GM23338 (cell line): ENCODE results near the gene S100A1. TPM values are rescaled to one million over a fixed set of nuclear protein-coding genes. Genes with fewer than 3 reads are reported as not detected.

ENCODE experiments used
- ATAC-seq: fragments of 200-7000 bp; cut with Tn5 transposase; 3 replicates; pipeline ENCODE4 v1.9.1; 2020
- DNase-seq: peaks from one replicate; pipeline ENCODE4 v3.0.0-alpha.2; 2015; ENCODE audit warnings: low spot score
- H2AFZ ChIP-seq: fragments of 200-600 bp; sonication (generic); 2 replicates; pipeline ENCODE4 v1.8.0; 2016; ENCODE audit warnings: antibody characterized with exemption, mild to moderate bottlenecking, moderate library complexity
- H3F3A ChIP-seq: fragments of 200-600 bp; sonication (generic); replicated peaks from 2 replicates; pipeline ENCODE4 v1.8.0; 2017; ENCODE audit warnings: antibody characterized with exemption, mixed run types, low read depth
- H3K27ac ChIP-seq: fragments of 200-600 bp; sonication (generic); 2 replicates; pipeline ENCODE4 v1.6.1; 2016; ENCODE audit warnings: low read depth
- H3K27me3 ChIP-seq: fragments of 200-600 bp; sonication (generic); 2 replicates; pipeline ENCODE4 v1.8.0; 2016; ENCODE audit warnings: mild to moderate bottlenecking, mixed run types, moderate library complexity; ENCODE audit not compliant: insufficient read depth
- H3K36me3 ChIP-seq: fragments of 200-600 bp; sonication (generic); 2 replicates; pipeline ENCODE4 v1.8.0; 2016; ENCODE audit warnings: mild to moderate bottlenecking; ENCODE audit not compliant: insufficient read depth
- H3K4me1 ChIP-seq: fragments of 200-600 bp; sonication (generic); 2 replicates; pipeline ENCODE4 v1.8.0; 2016; ENCODE audit warnings: mild to moderate bottlenecking, moderate library complexity; ENCODE audit not compliant: insufficient read depth
- H3K4me2 ChIP-seq: fragments of 200-600 bp; sonication (generic); 2 replicates; pipeline ENCODE4 v1.7.1; 2017; ENCODE audit warnings: mixed run types
- H3K4me3 ChIP-seq: fragments of 200-600 bp; sonication (generic); 2 replicates; pipeline ENCODE4 v1.6.1; 2016; ENCODE audit warnings: mixed run types
- H3K79me2 ChIP-seq: fragments of 200-600 bp; sonication (generic); replicated peaks from 2 replicates; pipeline ENCODE4 v1.8.0; 2017; ENCODE audit warnings: mild to moderate bottlenecking; ENCODE audit not compliant: insufficient read depth
- H3K9me2 ChIP-seq: fragments of 200-600 bp; sonication (generic); 2 replicates; pipeline ENCODE4 v1.8.0; 2017; ENCODE audit not compliant: insufficient read depth
- H4K20me1 ChIP-seq: fragments of 200-600 bp; sonication (generic); replicated peaks from 2 replicates; pipeline ENCODE4 v1.8.0; 2017; ENCODE audit warnings: mild to moderate bottlenecking; ENCODE audit not compliant: insufficient read depth
- H3K27ac Mint-ChIP-seq: 2 replicates; pipeline ENCODE4 v1.8.0; 2020; ENCODE audit warnings: inconsistent platforms, mild to moderate bottlenecking, moderate library complexity, mixed read lengths
- H3K27me3 Mint-ChIP-seq: 3 replicates; pipeline ENCODE4 v1.8.0; 2022; ENCODE audit warnings: low read depth, mild to moderate bottlenecking, moderate library complexity, mixed read lengths, inconsistent platforms; ENCODE audit not compliant: insufficient read depth, poor library complexity
- H3K36me3 Mint-ChIP-seq: 3 replicates; pipeline ENCODE4 v1.8.0; 2021; ENCODE audit warnings: low read depth, mild to moderate bottlenecking, inconsistent platforms, moderate library complexity, mixed read lengths
- H3K4me1 Mint-ChIP-seq: 3 replicates; pipeline ENCODE4 v1.8.0; 2020; ENCODE audit warnings: mild to moderate bottlenecking, inconsistent platforms, mixed read lengths
- H3K4me3 Mint-ChIP-seq: 3 replicates; pipeline ENCODE4 v1.8.0; 2021; ENCODE audit warnings: moderate library complexity, mild to moderate bottlenecking, inconsistent platforms, mixed read lengths
- H3K9me3 Mint-ChIP-seq: 3 replicates; pipeline ENCODE4 v1.8.0; 2020; ENCODE audit warnings: moderate library complexity, mild to moderate bottlenecking, inconsistent platforms, mixed read lengths
- CREB1 ChIP-seq: fragments of 250-450 bp; sonication (Bioruptor Pico); IDR thresholded peaks from 2 replicates; pipeline ENCODE4 v1.5.0; 2020; ENCODE audit warnings: low read depth, mild to moderate bottlenecking, moderate library complexity
- CTCF ChIP-seq, 2 experiments: fragments of 200-600 bp in 1 of 2; sonication (generic) in 1 of 2; conservative IDR thresholded peaks; 2 replicates each; pipeline versions ENCODE4 v1.5.1 to v1.6.1; 2016 to 2017; ENCODE audit warnings: antibody characterized with exemption in 2 of 2, low read depth in 2 of 2, mild to moderate bottlenecking in 2 of 2, moderate library complexity in 1 of 2
- ETS1 ChIP-seq: IDR thresholded peaks from 2 replicates; pipeline ENCODE4 v1.6.1; 2016; ENCODE audit warnings: antibody characterized with exemption
- EZH2 ChIP-seq: fragments of 200-600 bp; sonication (generic); IDR thresholded peaks from one replicate; pipeline ENCODE4 v1.8.0; 2017; ENCODE audit warnings: antibody characterized with exemption, mild to moderate bottlenecking, low read depth; ENCODE audit not compliant: unreplicated experiment
- EZH2phosphoT487 ChIP-seq: fragments of 200-600 bp; sonication (generic); IDR thresholded peaks from one replicate; pipeline ENCODE4 v1.8.1; 2018; ENCODE audit warnings: antibody characterized with exemption; ENCODE audit not compliant: unreplicated experiment
- JUNB ChIP-seq: IDR thresholded peaks from one replicate; pipeline ENCODE4 v1.6.1; 2016; ENCODE audit warnings: antibody characterized with exemption; ENCODE audit not compliant: unreplicated experiment
- NANOG ChIP-seq: IDR thresholded peaks from 2 replicates; pipeline ENCODE4 v1.6.1; 2016; ENCODE audit warnings: antibody characterized with exemption, borderline replicate concordance
- POLR2AphosphoS5 ChIP-seq: IDR thresholded peaks from 2 replicates; pipeline ENCODE4 v1.6.1; 2016; ENCODE audit warnings: antibody characterized with exemption, low read depth
- STAT1 ChIP-seq: IDR thresholded peaks from one replicate; pipeline ENCODE4 v1.6.1; 2016; ENCODE audit warnings: antibody characterized with exemption; ENCODE audit not compliant: unreplicated experiment
- ZNF114 ChIP-seq: fragments of 250-450 bp; sonication (Bioruptor Pico); IDR thresholded peaks from 2 replicates; pipeline ENCODE4 v1.5.0; 2020; ENCODE audit warnings: mild to moderate bottlenecking, moderate library complexity
- ZNF331 ChIP-seq: fragments of 250-450 bp; sonication (Bioruptor Pico); IDR thresholded peaks from 2 replicates; pipeline ENCODE4 v1.5.0; 2020; ENCODE audit warnings: low read depth, mild to moderate bottlenecking, moderate library complexity
- ZNF462 ChIP-seq: fragments of 250-450 bp; sonication (Bioruptor Pico); IDR thresholded peaks from 2 replicates; pipeline ENCODE4 v1.5.0; 2020; ENCODE audit warnings: mild to moderate bottlenecking, moderate library complexity
- polyA plus RNA-seq: library from polyadenylated mRNA; unstranded; fragments of >200 nt; fragmentation: Nextera tagmentation; extraction: Ambion mirVana; gene quantifications from 2 replicates; pipeline ENCODE4 v1.2.1, GENCODE V29; 2016
- total RNA-seq: library from RNA; depleted of rRNA; stranded (reverse); fragments of >200 nt; shearing (Covaris generic); gene quantifications from 2 replicates; pipeline ENCODE4 v1.2.3, GENCODE V29; 2014
- TF ChIP-seq, protein P1 (sequence below): IDR thresholded peaks from one replicate; pipeline ENCODE4 v1.6.1; 2018; ENCODE audit warnings: antibody characterized with exemption; ENCODE audit not compliant: unreplicated experiment

The S100A1 gene
- total and polyA plus RNA-seq, 2 experiments from 2014 or later = 0.13 to 0.66 TPM

DNA sequence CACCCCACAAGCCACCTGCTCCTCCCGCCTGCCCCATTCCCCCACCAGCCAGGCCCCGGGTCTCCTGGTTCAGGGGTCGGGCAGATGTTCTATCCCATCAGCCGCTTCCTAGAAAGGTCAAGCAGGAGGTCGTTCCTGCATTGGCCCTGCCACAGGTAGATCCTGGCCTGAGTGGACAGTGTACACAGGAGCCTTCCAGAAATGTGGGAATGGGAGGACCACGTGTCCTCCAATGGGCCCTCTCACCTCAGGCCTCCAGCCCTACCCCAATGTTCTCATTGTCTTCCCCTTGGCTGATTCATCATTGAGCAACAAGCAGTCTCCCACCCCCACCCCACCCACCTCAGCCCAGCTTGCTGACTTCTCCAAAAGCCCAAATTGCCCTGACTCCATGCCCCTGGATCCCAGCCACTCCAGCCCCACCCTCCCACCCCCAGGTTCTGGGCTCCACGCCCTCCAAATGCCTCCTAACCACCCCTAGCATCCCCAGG is 17.4 kb upstream of the S100A1 start:
- peaks cover 51% of the 10 kb centered on the region for H3K4me1 Mint-ChIP-seq
- DNase-seq (no peak), ATAC-seq (no peak)

More for the DNA sequence above, 17.4 kb upstream of the S100A1 start:
- Mint-ChIP-seq H3K4me3 (no peak overlapping the region), H3K36me3 (no peaks in the 10 kb centered on the region; the same call in 2 of the 3 replicates), H3K27ac (no peak overlapping the region), H3K9me3 (no peaks in the 10 kb centered on the region), H3K27me3 (peaks cover 15% of the 10 kb centered on the region)
- Histone ChIP-seq H3F3A (no peaks in the 10 kb centered on the region; the same call in 1 of the 2 replicates), H3K36me3 (no peaks in the 10 kb centered on the region), H3K4me2 (no peak overlapping the region), H3K4me3 (no peak overlapping the region), H3K27me3 (no peaks in the 10 kb centered on the region), H3K4me1 (peaks cover 38% of the 10 kb centered on the region), H3K79me2 (no peaks in the 10 kb centered on the region), H2AFZ (no peak overlapping the region), H4K20me1 (no peaks in the 10 kb centered on the region), H3K9me2 (no peaks in the 10 kb centered on the region), H3K27ac (no peak overlapping the region)
- TF ChIP-seq ETS1 = no peak
- no peak for TF ChIP-seq CREB1
- TF ChIP-seq POLR2AphosphoS5 = no peak
- TF ChIP-seq EZH2 = no peak
- no peak for TF ChIP-seq CTCF (conservative IDR thresholded peaks at IDR 0.05; ENCODE audit: low read depth in 2 of 2)
- no peak for TF ChIP-seq NANOG
- TF ChIP-seq EZH2phosphoT487 = no peak
- TF ChIP-seq, protein P1, sequence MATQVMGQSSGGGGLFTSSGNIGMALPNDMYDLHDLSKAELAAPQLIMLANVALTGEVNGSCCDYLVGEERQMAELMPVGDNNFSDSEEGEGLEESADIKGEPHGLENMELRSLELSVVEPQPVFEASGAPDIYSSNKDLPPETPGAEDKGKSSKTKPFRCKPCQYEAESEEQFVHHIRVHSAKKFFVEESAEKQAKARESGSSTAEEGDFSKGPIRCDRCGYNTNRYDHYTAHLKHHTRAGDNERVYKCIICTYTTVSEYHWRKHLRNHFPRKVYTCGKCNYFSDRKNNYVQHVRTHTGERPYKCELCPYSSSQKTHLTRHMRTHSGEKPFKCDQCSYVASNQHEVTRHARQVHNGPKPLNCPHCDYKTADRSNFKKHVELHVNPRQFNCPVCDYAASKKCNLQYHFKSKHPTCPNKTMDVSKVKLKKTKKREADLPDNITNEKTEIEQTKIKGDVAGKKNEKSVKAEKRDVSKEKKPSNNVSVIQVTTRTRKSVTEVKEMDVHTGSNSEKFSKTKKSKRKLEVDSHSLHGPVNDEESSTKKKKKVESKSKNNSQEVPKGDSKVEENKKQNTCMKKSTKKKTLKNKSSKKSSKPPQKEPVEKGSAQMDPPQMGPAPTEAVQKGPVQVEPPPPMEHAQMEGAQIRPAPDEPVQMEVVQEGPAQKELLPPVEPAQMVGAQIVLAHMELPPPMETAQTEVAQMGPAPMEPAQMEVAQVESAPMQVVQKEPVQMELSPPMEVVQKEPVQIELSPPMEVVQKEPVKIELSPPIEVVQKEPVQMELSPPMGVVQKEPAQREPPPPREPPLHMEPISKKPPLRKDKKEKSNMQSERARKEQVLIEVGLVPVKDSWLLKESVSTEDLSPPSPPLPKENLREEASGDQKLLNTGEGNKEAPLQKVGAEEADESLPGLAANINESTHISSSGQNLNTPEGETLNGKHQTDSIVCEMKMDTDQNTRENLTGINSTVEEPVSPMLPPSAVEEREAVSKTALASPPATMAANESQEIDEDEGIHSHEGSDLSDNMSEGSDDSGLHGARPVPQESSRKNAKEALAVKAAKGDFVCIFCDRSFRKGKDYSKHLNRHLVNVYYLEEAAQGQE = no peak
- TF ChIP-seq ZNF331 = no peak
- TF ChIP-seq ZNF462 (CRISPR knock-in tag) = no peak
- no peak for TF ChIP-seq ZNF114 (CRISPR knock-in tag)
- no peak for TF ChIP-seq JUNB
- no peak for TF ChIP-seq STAT1
